Mesenchymal stem cell (in vitro differentiated cells and primary cell): ENCODE measurements around the gene SNX14.

Experiments used
- DNase-seq: peaks from one replicate; pipeline ENCODE4 v3.0.0-alpha.2; 2013
- H2AFZ ChIP-seq: one replicate; pipeline ENCODE4 v1.6.1; 2013; ENCODE audit warnings: low read depth, mild to moderate bottlenecking, control low read depth, inconsistent platforms, low read length, moderate library complexity
- H2AK5ac ChIP-seq: 2 replicates; pipeline ENCODE4 v1.6.1; 2013; ENCODE audit warnings: low read length, moderate library complexity, mild to moderate bottlenecking, inconsistent platforms; ENCODE audit not compliant: severe bottlenecking
- H2BK120ac ChIP-seq: one replicate; pipeline ENCODE4 v1.6.1; 2013; ENCODE audit warnings: low read depth, mild to moderate bottlenecking, inconsistent platforms, low read length, moderate library complexity
- H2BK12ac ChIP-seq, 2 experiments: one replicate each; pipeline ENCODE4 v1.6.1; 2013; ENCODE audit warnings: inconsistent platforms in 2 of 2, low read length in 2 of 2, mild to moderate bottlenecking in 2 of 2, moderate library complexity in 2 of 2, control low read depth in 1 of 2
- H2BK15ac ChIP-seq: one replicate; pipeline ENCODE4 v1.6.1; 2013; ENCODE audit warnings: mild to moderate bottlenecking, low read depth, inconsistent platforms; ENCODE audit not compliant: poor library complexity, severe bottlenecking
- H2BK5ac ChIP-seq: 2 replicates; pipeline ENCODE4 v1.6.1; 2013; ENCODE audit warnings: low read depth, mild to moderate bottlenecking, low read length, control low read depth, inconsistent platforms; ENCODE audit not compliant: poor library complexity, severe bottlenecking
- H3K14ac ChIP-seq, 2 experiments: one replicate each; pipeline ENCODE4 v1.6.1; 2013; ENCODE audit warnings: inconsistent platforms in 2 of 2, low read length in 2 of 2, control low read depth in 1 of 2, mild to moderate bottlenecking in 1 of 2, moderate library complexity in 1 of 2
- H3K18ac ChIP-seq, 2 experiments: one replicate each; pipeline ENCODE4 v1.6.1; 2013; ENCODE audit warnings: inconsistent platforms in 2 of 2, low read length in 2 of 2, control low read depth in 1 of 2, low read depth in 1 of 2, mild to moderate bottlenecking in 1 of 2
- H3K23ac ChIP-seq, 2 experiments: one replicate each; pipeline ENCODE4 v1.6.1; 2013; ENCODE audit warnings: inconsistent platforms in 2 of 2, low read length in 2 of 2, mild to moderate bottlenecking in 2 of 2, moderate library complexity in 2 of 2, control low read depth in 1 of 2
- H3K27ac ChIP-seq: 2 replicates; pipeline ENCODE4 v1.5.1; 2013; ENCODE audit warnings: mild to moderate bottlenecking, moderate library complexity, low read length, control low read depth, inconsistent platforms; ENCODE audit not compliant: poor library complexity, severe bottlenecking
- H3K27me3 ChIP-seq, 2 experiments: 2 replicates each; pipeline versions ENCODE4 v1.6.1 to v1.7.0; 2013; ENCODE audit warnings: low read length in 2 of 2, mild to moderate bottlenecking in 2 of 2, moderate library complexity in 2 of 2, control low read depth in 1 of 2, inconsistent platforms in 1 of 2; ENCODE audit not compliant: control insufficient read depth in 1 of 2, insufficient read depth in 1 of 2
- H3K36me3 ChIP-seq, 2 experiments: 2 replicates each; pipeline versions ENCODE4 v1.6.1 to v1.7.0; 2013; ENCODE audit warnings: low read length in 2 of 2, control low read depth in 1 of 2, inconsistent platforms in 1 of 2, low read depth in 1 of 2, mild to moderate bottlenecking in 1 of 2; ENCODE audit not compliant: insufficient read depth in 2 of 2, control insufficient read depth in 1 of 2
- H3K4ac ChIP-seq, 2 experiments: one replicate each; pipeline ENCODE4 v1.6.1; 2013; ENCODE audit warnings: inconsistent platforms in 2 of 2, low read length in 2 of 2, mild to moderate bottlenecking in 2 of 2, moderate library complexity in 2 of 2, control low read depth in 1 of 2, low read depth in 1 of 2
- H3K4me1 ChIP-seq: 2 replicates; pipeline ENCODE4 v1.6.1; 2013; ENCODE audit warnings: low read depth, low read length, control low read depth; ENCODE audit not compliant: control insufficient read depth, insufficient read depth
- H3K4me2 ChIP-seq: 2 replicates; pipeline ENCODE4 v1.6.1; 2013; ENCODE audit warnings: low read length, mild to moderate bottlenecking, inconsistent platforms; ENCODE audit not compliant: poor library complexity, severe bottlenecking
- H3K4me3 ChIP-seq, 2 experiments: 2 replicates each; pipeline versions ENCODE4 v1.5.1 to v1.7.0; 2013; ENCODE audit warnings: low read length in 2 of 2, mild to moderate bottlenecking in 2 of 2, control low read depth in 1 of 2, low read depth in 1 of 2; ENCODE audit not compliant: insufficient read depth in 1 of 2
- H3K79me1 ChIP-seq: replicated peaks from 2 replicates; pipeline ENCODE4 v1.6.1; 2013; ENCODE audit warnings: mild to moderate bottlenecking, control low read depth, low read length, inconsistent platforms; ENCODE audit not compliant: poor library complexity, severe bottlenecking
- H3K9ac ChIP-seq: 2 replicates; pipeline ENCODE4 v1.7.0; 2013; ENCODE audit warnings: mild to moderate bottlenecking, low read length, moderate library complexity
- H3K9me3 ChIP-seq: 2 replicates; pipeline ENCODE4 v1.7.0; 2013; ENCODE audit warnings: mild to moderate bottlenecking, low read length; ENCODE audit not compliant: control insufficient read depth
- H4K8ac ChIP-seq: one replicate; pipeline ENCODE4 v1.6.1; 2013; ENCODE audit warnings: inconsistent platforms, mild to moderate bottlenecking, low read length, moderate library complexity
- H4K91ac ChIP-seq: one replicate; pipeline ENCODE4 v1.6.1; 2013; ENCODE audit warnings: mild to moderate bottlenecking, low read length, inconsistent platforms
- WGBS: methylation state at CpG from one replicate; pipeline ENCODE4 v1.1.7; 2013; ENCODE audit warnings: mixed read lengths; 5-methylcytosine and 5-hydroxymethylcytosine counted together

Gene SNX14

GRCh38 chr6:85476532-85476931 is 117.1 kb downstream of the SNX14 start:
- Histone ChIP-seq H3K4ac (no peak overlapping the region), H2AFZ (no peak overlapping the region), H2BK120ac (no peak overlapping the region), H4K8ac (no peak overlapping the region), H3K9ac (no peak overlapping the region), H3K4me2 (no peak overlapping the region), H2AK5ac (no peak overlapping the region), H3K18ac (no peak overlapping the region), H3K14ac (no peak overlapping the region), H4K91ac (no peak overlapping the region), H3K27me3 (no peaks in the 10 kb centered on the region), H3K27ac (no peak overlapping the region), H2BK15ac (no peak overlapping the region), H3K23ac (no peak overlapping the region), H2BK12ac (no peak overlapping the region), H3K4me3 (no peak overlapping the region), H3K9me3 (no peaks in the 10 kb centered on the region), H2BK5ac (no peak overlapping the region), H3K36me3 (peaks cover 36 to 99% of the 10 kb centered on the region in 2 experiments), H3K79me1 (peaks cover 26% of the 10 kb centered on the region), H3K4me1 (peaks cover 5% of the 10 kb centered on the region)
- no peak for DNase-seq
- 94% methylated on average over 2 of the region's 4 CpGs for WGBS

GRCh38 chr6:85473748-85474147 is 119.9 kb downstream of the SNX14 start:
- Histone ChIP-seq H3K4ac (no peak overlapping the region), H3K14ac (no peak overlapping the region), H2BK120ac (no peak overlapping the region), H3K4me1 (peaks cover 9% of the 10 kb centered on the region), H2BK12ac (no peak overlapping the region), H3K27ac (peak overlapping the region; percentile 6), H3K23ac (no peak overlapping the region), H3K79me1 (peaks cover 23% of the 10 kb centered on the region), H2BK5ac (no peak overlapping the region), H3K36me3 (peaks cover 28 to 98% of the 10 kb centered on the region in 2 experiments), H3K4me3 (no peak overlapping the region), H2AK5ac (peak overlapping the region; percentile 44), H3K18ac (peak overlapping the region in 1 of 2 experiments; percentile 11), H3K9ac (no peak overlapping the region), H3K27me3 (no peaks in the 10 kb centered on the region), H4K91ac (no peak overlapping the region), H3K4me2 (no peak overlapping the region), H4K8ac (no peak overlapping the region), H3K9me3 (no peaks in the 10 kb centered on the region), H2BK15ac (no peak overlapping the region), H2AFZ (no peak overlapping the region)
- 90% methylated on average over 1 of the region's 1 CpG for WGBS
- DNase-seq = no peak

GRCh38 chr6:85472744-85473143 is 120.9 kb downstream of the SNX14 start:
- Histone ChIP-seq H3K23ac (no peak overlapping the region), H2BK120ac (no peak overlapping the region), H3K4me2 (no peak overlapping the region), H3K79me1 (peaks cover 19% of the 10 kb centered on the region), H3K27ac (no peak overlapping the region), H4K8ac (no peak overlapping the region), H3K36me3 (peaks cover 31 to 99% of the 10 kb centered on the region in 2 experiments), H2AK5ac (no peak overlapping the region), H2BK12ac (no peak overlapping the region), H3K4me3 (no peak overlapping the region), H3K9ac (no peak overlapping the region), H3K9me3 (no peaks in the 10 kb centered on the region), H3K4me1 (peaks cover 15% of the 10 kb centered on the region), H2BK15ac (no peak overlapping the region), H3K14ac (no peak overlapping the region), H4K91ac (no peak overlapping the region), H3K27me3 (no peaks in the 10 kb centered on the region), H2AFZ (no peak overlapping the region), H2BK5ac (no peak overlapping the region), H3K4ac (no peak overlapping the region), H3K18ac (no peak overlapping the region)
- 81% methylated on average over 1 of the region's 1 CpG for WGBS
- DNase-seq = peak; percentile 43

GRCh38 chr6:85470023-85470410 is 123.6 kb downstream of the SNX14 start:
- H3K9ac ChIP-seq = no peak overlapping the region

More at GRCh38 chr6:85470023-85470410, 123.6 kb downstream of the SNX14 start:
- Histone ChIP-seq H3K27me3 (no peaks in the 10 kb centered on the region), H3K27ac (peak overlapping the region; percentile 83), H3K4me1 (peaks cover 24% of the 10 kb centered on the region), H3K9me3 (no peaks in the 10 kb centered on the region), H2BK5ac (no peak overlapping the region), H4K8ac (no peak overlapping the region), H2BK120ac (no peak overlapping the region), H3K4me3 (no peak overlapping the region), H2AK5ac (no peak overlapping the region), H3K4me2 (no peak overlapping the region), H3K4ac (no peak overlapping the region), H3K23ac (no peak overlapping the region), H3K36me3 (peaks cover 21 to 96% of the 10 kb centered on the region in 2 experiments), H2AFZ (no peak overlapping the region), H3K14ac (no peak overlapping the region), H4K91ac (no peak overlapping the region), H2BK12ac (no peak overlapping the region), H3K79me1 (peaks cover 5% of the 10 kb centered on the region), H2BK15ac (no peak overlapping the region), H3K18ac (no peak overlapping the region)
- 83% methylated on average over 2 of the region's 2 CpGs for WGBS
- DNase-seq = peak; percentile 44
